ENCODE results near the gene HMGA1.

GRCh38 chr6:34236131-34236442 is 586 bp upstream of the HMGA1 start:
- TF ChIP-seq CTCF (conservative IDR thresholded peaks at IDR 0.05): no peak
- TF ChIP-seq ZFX (IDR thresholded peaks at IDR 0.05): no peak

Measured in C4-2B (cell line).